H1 (cell line): ENCODE data around the gene MYOG. TPM values are rescaled to one million over a fixed set of nuclear protein-coding genes. Genes with fewer than 3 reads are reported as not detected.

Experiments used
- CTCF ChIA-PET: fragments of 300-600 bp; sonication (Branson Sonifier 250); formaldehyde crosslinking; loops from one replicate; lab custom pipeline; 2021; ENCODE audit not compliant: partially characterized antibody; lab: Charles Lee
- POLR2A ChIA-PET: fragments of 300-600 bp; sonication (Branson Sonifier 250); formaldehyde crosslinking; loops from one replicate; lab custom pipeline; 2021; ENCODE audit warnings: inconsistent platforms; ENCODE audit not compliant: partially characterized antibody; lab: Charles Lee
- DNase-seq, 2 experiments: peaks; one replicate each; pipeline versions ENCODE4 v3.0.0 to v3.0.0-alpha.2; 2010 to 2022; ENCODE audit warnings: low spot score in 2 of 2, low read depth in 1 of 2, mixed read lengths in 1 of 2
- FAIRE-seq: peaks from 2 replicates; lab custom pipeline; 2011; peaks lifted over from hg19 to GRCh38; lab: Jason Lieb, UNC
- H2AFZ ChIP-seq: 2 replicates; pipeline ENCODE4 v1.8.1; 2012; ENCODE audit warnings: low read length, inconsistent platforms
- H2AK5ac ChIP-seq: 2 replicates; pipeline ENCODE4 v1.6.1; 2013; ENCODE audit warnings: low read depth, low read length
- H2BK120ac ChIP-seq: replicated peaks from 2 replicates; pipeline ENCODE3; 2013; ENCODE audit warnings: low read depth, low read length, inconsistent platforms
- H2BK12ac ChIP-seq: 2 replicates; pipeline ENCODE4 v1.6.1; 2013; ENCODE audit warnings: low read depth, low read length
- H2BK15ac ChIP-seq: 2 replicates; pipeline ENCODE4 v1.6.1; 2013; ENCODE audit warnings: low read length
- H2BK20ac ChIP-seq: 2 replicates; pipeline ENCODE4 v1.6.1; 2013; ENCODE audit warnings: low read length
- H2BK5ac ChIP-seq: 2 replicates; pipeline ENCODE4 v1.6.1; 2013; ENCODE audit warnings: low read depth, low read length
- H3K14ac ChIP-seq: 2 replicates; pipeline ENCODE4 v1.6.1; 2013; ENCODE audit warnings: inconsistent platforms; ENCODE audit not compliant: insufficient read length
- H3K18ac ChIP-seq: 2 replicates; pipeline ENCODE4 v1.6.1; 2013; ENCODE audit warnings: low read length; ENCODE audit errors: extremely low read depth
- H3K23ac ChIP-seq: 2 replicates; pipeline ENCODE4 v1.6.1; 2013; ENCODE audit warnings: inconsistent platforms; ENCODE audit not compliant: insufficient read length
- H3K23me2 ChIP-seq: 2 replicates; pipeline ENCODE4 v1.6.1; 2013; ENCODE audit warnings: low read depth, low read length
- H3K27ac ChIP-seq: 2 replicates; pipeline ENCODE4 v1.6.1; 2011; ENCODE audit warnings: low read depth, low read length, inconsistent platforms
- H3K27me3 ChIP-seq, 4 experiments: replicated peaks in 1 of 4; 1 replicate in 1 of 4; 2 replicates in 3 of 4; pipeline versions ENCODE4 v1.6.1 to v1.8.1; 2011 to 2013; ENCODE audit warnings: low read length in 3 of 4, mild to moderate bottlenecking in 3 of 4, inconsistent platforms in 2 of 4, mixed read lengths in 2 of 4, moderate library complexity in 1 of 4; ENCODE audit not compliant: control insufficient read depth in 3 of 4, insufficient read depth in 3 of 4; ENCODE audit errors: extremely low read depth in 1 of 4
- H3K36me3 ChIP-seq, 4 experiments: 2 replicates each; pipeline versions ENCODE4 v1.6.1 to v1.8.1; 2011 to 2013; ENCODE audit warnings: mild to moderate bottlenecking in 4 of 4, low read length in 3 of 4, moderate library complexity in 2 of 4, control low read depth in 1 of 4, inconsistent platforms in 1 of 4; ENCODE audit not compliant: insufficient read depth in 4 of 4, control insufficient read depth in 2 of 4
- H3K4ac ChIP-seq: replicated peaks from 2 replicates; pipeline ENCODE3; 2013; ENCODE audit warnings: low read length, low read depth, mixed read lengths, inconsistent platforms; ENCODE audit not compliant: insufficient read length
- H3K4me1 ChIP-seq, 4 experiments: replicated peaks in 1 of 4; 1 replicate in 1 of 4; 2 replicates in 3 of 4; pipeline versions ENCODE4 v1.6.1 to v1.8.1; 2011 to 2013; ENCODE audit warnings: low read length in 3 of 4, inconsistent platforms in 2 of 4, mixed read lengths in 1 of 4; ENCODE audit not compliant: insufficient read depth in 4 of 4, control insufficient read depth in 3 of 4
- H3K4me2 ChIP-seq, 2 experiments: 2 replicates each; pipeline versions ENCODE4 v1.6.1 to v1.8.1; 2011 to 2013; ENCODE audit warnings: low read depth in 2 of 2, low read length in 2 of 2, control low read depth in 1 of 2, inconsistent platforms in 1 of 2, mild to moderate bottlenecking in 1 of 2; ENCODE audit not compliant: insufficient read depth in 1 of 2
- H3K4me3 ChIP-seq, 4 experiments: fragments of 200-600, 300-600 bp in 1 of 4; sonication (generic), shearing (Covaris generic), sonication (Bioruptor Twin) in 1 of 4; 2 replicates each; pipeline versions ENCODE4 v1.5.1 to v1.8.1; 2011 to 2016; ENCODE audit warnings: low read length in 4 of 4, low read depth in 3 of 4, control low read depth in 2 of 4, inconsistent platforms in 2 of 4, mild to moderate bottlenecking in 2 of 4, mixed read lengths in 1 of 4, moderate library complexity in 1 of 4; ENCODE audit not compliant: insufficient read depth in 2 of 4; ENCODE audit errors: extremely low read depth in 1 of 4
- H3K56ac ChIP-seq: replicated peaks from 2 replicates; pipeline ENCODE3; 2013; ENCODE audit warnings: low read depth, mild to moderate bottlenecking, mixed read lengths, low read length, inconsistent platforms; ENCODE audit not compliant: insufficient read length
- H3K79me1 ChIP-seq: 2 replicates; pipeline ENCODE4 v1.6.1; 2013; ENCODE audit warnings: low read depth, low read length, control low read depth
- H3K79me2 ChIP-seq, 2 experiments: 2 replicates each; pipeline versions ENCODE4 v1.6.1 to v1.8.1; 2012 to 2013; ENCODE audit warnings: low read length in 2 of 2, mild to moderate bottlenecking in 2 of 2, inconsistent platforms in 1 of 2; ENCODE audit not compliant: insufficient read depth in 2 of 2, control insufficient read depth in 1 of 2
- H3K9ac ChIP-seq, 4 experiments: replicated peaks in 1 of 4; 1 replicate in 1 of 4; 2 replicates in 3 of 4; pipeline versions ENCODE4 v1.6.1 to v1.8.1; 2011 to 2013; ENCODE audit warnings: low read depth in 3 of 4, low read length in 3 of 4, control low read depth in 2 of 4, mild to moderate bottlenecking in 2 of 4, moderate library complexity in 2 of 4, inconsistent platforms in 1 of 4; ENCODE audit errors: extremely low read depth in 1 of 4
- H3K9me3 ChIP-seq, 2 experiments: 2 replicates each; pipeline versions ENCODE4 v1.6.1 to v1.8.1; 2012 to 2013; ENCODE audit warnings: mild to moderate bottlenecking in 2 of 2, moderate library complexity in 2 of 2, control low read depth in 1 of 2, inconsistent platforms in 1 of 2, low read depth in 1 of 2, low read length in 1 of 2, mixed read lengths in 1 of 2; ENCODE audit not compliant: insufficient read depth in 2 of 2
- H4K20me1 ChIP-seq, 2 experiments: replicated peaks in 1 of 2; 2 replicates each; pipeline versions ENCODE3 to v1.8.1; 2011 to 2013; ENCODE audit warnings: inconsistent platforms in 2 of 2, low read length in 2 of 2, mild to moderate bottlenecking in 1 of 2; ENCODE audit not compliant: insufficient read depth in 2 of 2, control insufficient read depth in 1 of 2
- H4K5ac ChIP-seq: 2 replicates; pipeline ENCODE4 v1.6.1; 2013; ENCODE audit warnings: low read length, low read depth, mixed read lengths, inconsistent platforms; ENCODE audit not compliant: insufficient read length
- H4K8ac ChIP-seq: 2 replicates; pipeline ENCODE4 v1.8.0; 2013; ENCODE audit warnings: mild to moderate bottlenecking, moderate library complexity, low read length, inconsistent platforms; ENCODE audit not compliant: insufficient read depth; ENCODE audit errors: extremely low read depth
- H4K91ac ChIP-seq: replicated peaks from 2 replicates; pipeline ENCODE3; 2013; ENCODE audit warnings: low read length, mixed read lengths, inconsistent platforms; ENCODE audit not compliant: insufficient read length
- CBX8 ChIP-seq: fragments of 300-800, 300-1000 bp; sonication (generic); IDR thresholded peaks from 2 replicates; pipeline ENCODE4 v1.7.1; 2016; ENCODE audit warnings: low read depth, low read length, borderline replicate concordance
- EGR1 ChIP-seq: IDR thresholded peaks from 2 replicates; pipeline ENCODE4 v1.6.1; 2011; ENCODE audit warnings: low read depth, low read length, borderline replicate concordance
- GABPA ChIP-seq: IDR thresholded peaks from 2 replicates; pipeline ENCODE4 v1.6.1; 2011; ENCODE audit warnings: mild to moderate bottlenecking, low read length, moderate library complexity, borderline replicate concordance; ENCODE audit not compliant: insufficient read depth
- GTF2F1 ChIP-seq: IDR thresholded peaks from 2 replicates; pipeline ENCODE4 v1.6.1; 2012; ENCODE audit warnings: low read depth, low read length, improper control_type of control experiment, borderline replicate concordance
- HDAC2 ChIP-seq, 2 experiments: fragments of 300-600 bp in 1 of 2; sonication (generic) in 1 of 2; IDR thresholded peaks; 2 replicates each; pipeline ENCODE4 v1.6.1; 2011 to 2012; ENCODE audit warnings: low read depth in 2 of 2, low read length in 2 of 2, mild to moderate bottlenecking in 2 of 2, moderate library complexity in 2 of 2, borderline replicate concordance in 1 of 2, inconsistent platforms in 1 of 2
- HDAC6 ChIP-seq: IDR thresholded peaks from one replicate; pipeline ENCODE4 v1.7.1; 2012; ENCODE audit warnings: low read depth, mild to moderate bottlenecking, inconsistent platforms, low read length, moderate library complexity
- RAD21 ChIP-seq, 2 experiments: IDR thresholded peaks in 1 of 2; conservative IDR thresholded peaks in 1 of 2; 2 replicates each; pipeline ENCODE4 v1.6.1; 2011; ENCODE audit warnings: low read depth in 2 of 2, low read length in 2 of 2, improper control_type of control experiment in 1 of 2, inconsistent platforms in 1 of 2, mild to moderate bottlenecking in 1 of 2, moderate library complexity in 1 of 2
- TBP ChIP-seq: IDR thresholded peaks from 2 replicates; pipeline ENCODE4 v1.6.1; 2011; ENCODE audit warnings: low read depth, low read length, improper control_type of control experiment
- WGBS, 2 experiments: shearing (Covaris generic) in 1 of 2; methylation state at CpG; one replicate each; pipeline versions ENCODE4 v1.1.6 to v1.1.7; 2013 to 2015; ENCODE audit warnings: low lambda C conversion rate in 2 of 2, mixed read lengths in 2 of 2, inconsistent platforms in 1 of 2, low coverage in 1 of 2, missing lambda C conversion rate in 1 of 2; ENCODE audit not compliant: insufficient replicate concordance in 2 of 2, insufficient coverage in 1 of 2, insufficient read length in 1 of 2; ENCODE audit errors: extremely low coverage in 1 of 2, missing lambda C conversion rate in 1 of 2; 5-methylcytosine and 5-hydroxymethylcytosine counted together
- polyA plus RNA-seq, 7 experiments: library from polyadenylated mRNA; depleted of rRNA in 3 of 7; stranded (reverse) in 5 of 7; unstranded in 2 of 7; fragments of >200 nt in 5 of 7; fragments of 200-250 nt in 2 of 7; gene quantifications; 1 replicate in 5 of 7; 2 replicates in 1 of 7; 4 replicates in 1 of 7; pipeline versions ENCODE4 v1.2.1 to v1.2.3, GENCODE V29; 2011 to 2013; ENCODE audit warnings: missing spikeins in 2 of 7, mixed read lengths in 2 of 7
- total RNA-seq: library from RNA; stranded (reverse); fragmentation: NEBNext Ultra II Directional; extraction: Animal tissue kit (Norgen Biotek cat#: 25700); gene quantifications from 2 replicates; pipeline ENCODE4 v1.2.1, GENCODE V29; 2021

Gene MYOG
- total and polyA plus RNA-seq, 2 of the 8 experiments (the other 6 are each of a cell fraction or from before 2014, with no cell fraction given), result not detected

DNA sequence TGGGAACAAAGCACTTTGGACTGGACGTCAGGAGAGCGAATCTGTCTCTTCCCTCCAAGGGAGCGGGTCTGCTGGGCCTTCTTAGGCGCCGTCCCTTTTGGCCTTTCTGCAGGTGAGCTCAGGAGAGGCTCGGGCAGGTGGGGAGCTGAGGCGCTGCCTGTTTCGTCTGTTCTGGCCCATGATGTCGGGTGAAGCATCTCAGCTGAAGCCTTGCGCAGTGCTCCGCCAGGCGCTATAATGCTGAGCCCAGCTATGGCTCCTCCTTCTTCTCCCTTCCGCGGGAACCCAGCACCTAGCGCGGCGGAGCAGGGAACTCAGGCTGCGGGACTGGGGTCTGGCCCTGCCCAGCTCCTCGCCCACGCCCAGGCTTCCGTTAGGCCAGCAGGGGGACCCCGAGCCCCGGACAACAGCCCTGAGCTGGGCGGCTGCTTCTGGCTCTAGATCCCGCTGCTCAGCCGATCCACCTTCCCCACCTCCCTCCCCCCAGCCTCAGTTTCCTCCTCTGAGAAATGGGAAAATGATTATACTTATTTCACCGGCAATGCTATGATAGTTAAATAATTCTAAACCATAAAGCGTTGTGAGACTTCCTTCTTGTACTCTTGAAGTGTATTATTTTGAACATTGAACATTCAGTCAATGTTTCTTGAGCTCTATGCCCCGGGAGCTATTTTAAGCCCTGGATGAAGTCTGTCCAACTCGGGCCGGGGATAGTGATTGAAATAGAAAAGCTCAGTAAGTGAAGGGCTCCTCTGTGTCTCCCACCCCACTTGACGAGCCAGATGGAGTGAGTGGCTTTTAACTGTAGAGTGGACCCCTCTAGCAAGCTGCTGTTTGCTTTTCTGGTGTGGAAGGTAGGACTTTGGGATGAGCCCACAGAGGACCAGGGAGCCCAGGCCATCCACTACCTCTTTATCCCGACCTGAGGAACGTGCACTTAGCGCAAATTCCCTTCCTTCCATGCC is 32.1 kb upstream of the MYOG start:
- Histone ChIP-seq H3K56ac (no peak overlapping the region), H3K36me3 (no peaks in the 10 kb centered on the region), H3K27me3 (peaks cover 0 to 6% (median 3%) of the 10 kb centered on the region in 4 experiments; a peak in 4 of 7 replicates), H2AK5ac (no peak overlapping the region), H3K79me1 (no peaks in the 10 kb centered on the region), H3K9me3 (no peaks in the 10 kb centered on the region), H4K5ac (no peak overlapping the region), H4K8ac (peak overlapping the region; percentile 62; the same call in 1 of the 2 replicates), H2BK15ac (peak overlapping the region; percentile 25; the same call in 1 of the 2 replicates), H3K9ac (no peak overlapping the region; a peak in 1 of 7 replicates), H3K23ac (no peak overlapping the region), H3K4ac (no peak overlapping the region), H3K23me2 (no peaks in the 10 kb centered on the region), H3K4me1 (peaks cover 0 to 2% (median under 1%) of the 10 kb centered on the region in 4 experiments; a peak in 1 of 7 replicates), H2BK5ac (no peak overlapping the region), H2BK20ac (no peak overlapping the region), H3K14ac (no peak overlapping the region), H2BK12ac (no peak overlapping the region), H3K79me2 (no peaks in the 10 kb centered on the region), H2BK120ac (no peak overlapping the region), H2AFZ (peak overlapping the region; percentile 97), H3K4me3 (peak overlapping the region in 3 of 4 experiments; percentile 25 to 43 (median 32); a peak in 4 of 8 replicates), H3K4me2 (peak overlapping the region; percentile 7 to 76; a peak in 3 of 4 replicates), H3K18ac (0 out of 2 replicates have a peak overlapping the region, but pooled peaks have one; percentile 63), H4K20me1 (no peaks in the 10 kb centered on the region), H3K27ac (no peak overlapping the region), H4K91ac (peak overlapping the region; percentile 13)
- FAIRE-seq (peak; percentile 50), DNase-seq (peak; percentile 76 to 93)
- 33% methylated on average over 30 of the region's 35 CpGs; no CpG with 5 or more reads in 1 of the 2 experiments for WGBS, 2 experiments
- ChIA-PET CTCF (interaction anchor here (0.6 to 49.1 kb wide), 27 partner anchors 9 to 484 kb away, joined by 3 to 1071 read pairs (median 10); partner anchors contain the start of genes ADORA1, MYBPH, MYOG and PPFIA4), POLR2A (interaction anchor here (0.6 to 1.8 kb wide), 6 partner anchors 10 to 135 kb away, joined by 3 to 8 read pairs (median 4); partner anchors contain the start of gene ADORA1)
- no peak for TF ChIP-seq HDAC6
- peak in 1 of 2 experiments; percentile 97; a peak in 1 of 4 replicates for TF ChIP-seq HDAC2 (IDR thresholded peaks at IDR 0.05; ENCODE audit: borderline replicate concordance in 1 of 2, low read depth in 2 of 2, low read length in 2 of 2)
- TF ChIP-seq CBX8, result no peak
- TF ChIP-seq RAD21 (IDR thresholded peaks at IDR 0.05 in 1 of 2, conservative IDR thresholded peaks at IDR 0.05 in 1 of 2; ENCODE audit: low read depth in 2 of 2, low read length in 2 of 2), result peak; percentile 98
- peak; percentile 41; the same call in 1 of the 2 replicates for TF ChIP-seq GABPA
- 0 out of 2 replicates have a peak, but pooled peaks have one; percentile 26 for TF ChIP-seq GTF2F1
- peak; percentile 64; the same call in 1 of the 2 replicates for TF ChIP-seq TBP
- TF ChIP-seq EGR1, result peak; percentile 99
